ENCODE measurements around the gene PTPRN. TPM values are rescaled to one million over a fixed set of nuclear protein-coding genes. Genes with fewer than 3 reads are reported as not detected.

The PTPRN gene
- total and polyA plus RNA-seq, 2 of the 4 experiments (the other 2 are of a cell fraction), result 5.2 to 22.0 TPM

GRCh38 chr2:219353129-219353528, 43.9 kb upstream of the PTPRN start:
- Histone ChIP-seq H3K18ac (ENCODE audit: low read depth, low read length) (no peak overlapping the region), H4K20me1 (ENCODE audit: insufficient read depth, low read length) (no peaks in the 10 kb centered on the region), H2BK15ac (ENCODE audit: low read depth, low read length) (no peak overlapping the region), H3K79me1 (ENCODE audit: low read depth in 1 of 2, low read length in 2 of 2) (no peaks in the 10 kb centered on the region), H3K9me1 (ENCODE audit: insufficient read depth, low read length) (no peaks in the 10 kb centered on the region; the same call in 1 of the 2 replicates), H2BK20ac (ENCODE audit: low read depth, low read length) (no peak overlapping the region), H4K5ac (ENCODE audit: low read depth, low read length) (no peak overlapping the region), H3K4me1 (ENCODE audit: control insufficient read depth, insufficient read depth, low read length) (no peaks in the 10 kb centered on the region), H3K23ac (ENCODE audit: low read depth, low read length) (no peak overlapping the region), H3K9me3 (ENCODE audit: control insufficient read depth, insufficient read depth, low read length) (no peaks in the 10 kb centered on the region), H3K27ac (ENCODE audit: insufficient read depth, low read length) (no peak overlapping the region), H2BK5ac (ENCODE audit: low read depth, low read length, poor library complexity, severe bottlenecking) (no peak overlapping the region), H3K9ac (ENCODE audit: low read depth, low read length) (no peak overlapping the region), H3K56ac (ENCODE audit: extremely low read depth, insufficient read depth, low read length) (no peak overlapping the region), H3K27me3 (ENCODE audit: control insufficient read depth, insufficient read depth, low read length) (peaks cover 37% of the 10 kb centered on the region), H2BK120ac (ENCODE audit: low read depth, low read length) (no peak overlapping the region), H2AFZ (replicated peaks; ENCODE audit: low read length, poor library complexity) (no peak overlapping the region), H2AK9ac (replicated peaks; ENCODE audit: low read depth, low read length, poor library complexity) (no peak overlapping the region), H3K4me3 (ENCODE audit: insufficient read depth, low read depth, low read length) (no peak overlapping the region), H3K4ac (ENCODE audit: low read depth, low read length) (no peak overlapping the region), H3K4me2 (ENCODE audit: low read depth, low read length) (no peak overlapping the region), H3K36me3 (ENCODE audit: control insufficient read depth, insufficient read depth, low read length) (no peaks in the 10 kb centered on the region), H3K14ac (replicated peaks; ENCODE audit: low read depth, low read length) (no peak overlapping the region), H2AK5ac (ENCODE audit: low read depth, low read length) (no peak overlapping the region), H4K8ac (ENCODE audit: low read depth in 2 of 2, low read length in 2 of 2) (no peak overlapping the region), H4K91ac (ENCODE audit: insufficient read depth, low read depth, low read length) (no peak overlapping the region)
- dilution Hi-C loops (cut with HindIII; ENCODE audit: low sequenced_read_pairs, unreplicated experiment) (no loop called here), intact Hi-C loops (cut with micrococcal nuclease) (no loop called here), in situ Hi-C loops (cut with MboI; ENCODE audit: low sequenced_read_pairs) (no loop called here)
- no TSS peak for BruUV-seq (replicated peaks)
- ChIA-PET CTCF (interaction anchor here (0.9 kb wide), 1 partner anchor 18 kb away, joined by 3 read pairs; no protein-coding TSS in a partner anchor), POLR2A (ENCODE audit: unreplicated experiment) (no interaction called here)
- no peak for DNase-seq
- ATAC-seq (ENCODE audit: low read depth), result no peak
- no CpG with 5 or more reads among the region's 5 CpGs for WGBS, 2 experiments (ENCODE audit: extremely low coverage in 2 of 2, insufficient read length in 1 of 2)
- TF ChIP-seq POLR2A (IDR thresholded peaks at IDR 0.05; ENCODE audit: low read depth, low read length) (no peak), CHD1 (IDR thresholded peaks at IDR 0.05; ENCODE audit: low read depth, low read length) (no peak), FOS (IDR thresholded peaks at IDR 0.05; ENCODE audit: low read depth, low read length) (no peak), MXI1 (IDR thresholded peaks at IDR 0.05; ENCODE audit: borderline replicate concordance, low read depth, low read length) (no peak)
